HG03521 (cell line): ENCODE results near the gene RUVBL1.

ENCODE experiments used
- ATAC-seq: cut with Tn5 transposase; IDR thresholded peaks from one replicate; pipeline ENCODE4 v1.9.1; 2021; ENCODE audit warnings: mild to moderate bottlenecking, moderate library complexity; ENCODE audit not compliant: unreplicated experiment

RUVBL1 gene

DNA sequence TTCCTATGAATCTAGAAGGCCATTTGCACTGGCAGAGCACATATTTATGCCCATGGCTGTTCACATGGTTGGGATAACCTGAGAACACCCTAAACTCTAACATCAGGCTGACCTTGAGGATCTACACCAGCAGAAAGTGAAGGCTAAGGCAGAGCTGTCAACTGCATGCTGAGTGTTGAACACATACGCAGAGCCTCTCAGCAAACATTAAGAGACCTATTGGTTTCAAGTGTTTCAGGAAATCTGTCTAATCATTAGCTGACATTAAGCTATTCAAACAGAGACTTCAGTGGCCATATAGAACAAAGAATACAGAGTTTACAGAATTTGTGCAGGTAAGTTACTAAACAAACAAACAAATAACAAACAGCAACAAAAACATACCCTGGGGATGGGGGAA, 87.5 kb downstream of the RUVBL1 start:
- ATAC-seq, result no peak

DNA sequence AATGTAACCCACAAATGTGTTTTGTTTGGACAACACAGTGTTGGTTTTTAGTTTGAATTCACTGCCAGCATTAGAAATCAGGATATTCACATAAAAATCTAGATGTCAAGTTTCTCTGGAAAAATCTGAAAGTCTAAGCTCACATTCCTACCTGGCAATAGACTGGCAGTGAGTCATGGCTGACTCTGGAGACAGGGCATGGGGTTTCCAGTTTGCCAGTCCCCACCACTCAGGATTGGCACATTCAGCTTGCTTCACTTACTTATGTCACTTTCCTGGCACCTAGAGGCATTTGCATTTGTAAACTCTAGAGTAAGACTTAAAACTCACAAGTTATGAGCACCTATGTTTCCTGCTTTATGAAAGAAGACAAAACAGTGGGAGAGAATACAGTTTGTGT, 90.5 kb downstream of the RUVBL1 start:
- ATAC-seq, result no peak
